GM12878 (cell line): Measurements from ENCODE around the gene TXLNA. TPM values are rescaled to one million over a fixed set of nuclear protein-coding genes. Genes with fewer than 3 reads are reported as not detected.

Source experiments
- ATAC-seq: fragments of 200-7000 bp; cut with Tn5 transposase; 3 replicates; pipeline ENCODE4 v1.9.1; 2020; ENCODE audit warnings: mild to moderate bottlenecking, moderate library complexity
- BruUV-seq: library from RNA; stranded (reverse); fragments of 400-500 nt; replicated peaks from 2 replicates; lab custom pipeline; 2021; lab: Mats Ljungman, UMichigan
- CTCF ChIA-PET: fragments of 300-600 bp; sonication (Branson Sonifier 250); formaldehyde crosslinking; extraction: SDS; loops from one replicate; lab custom pipeline; 2021; ENCODE audit warnings: inconsistent platforms; lab: Yijun Ruan, JAX
- POLR2A ChIA-PET: fragments of 350-600 bp; formaldehyde crosslinking; extraction: SDS; loops from one replicate; lab custom pipeline; 2021; ENCODE audit warnings: inconsistent platforms; lab: Charles Lee
- RAD21 ChIA-PET: fragments of 300-600 bp; sonication (Branson Sonifier 250); formaldehyde crosslinking; loops from one replicate; lab custom pipeline; 2023; ENCODE audit warnings: antibody characterized with exemption; ENCODE audit not compliant: unreplicated experiment; lab: Charles Lee
- SMC1A ChIA-PET: fragments of 300-600 bp; sonication (Branson Sonifier 250); formaldehyde crosslinking; loops from one replicate; lab custom pipeline; 2023; ENCODE audit not compliant: unreplicated experiment, uncharacterized antibody; lab: Charles Lee
- DNase-seq: peaks from one replicate; pipeline ENCODE4 v3.0.0-alpha.2; 2011; ENCODE audit warnings: low read depth, low spot score
- FAIRE-seq: peaks from 3 replicates; lab custom pipeline; 2011; peaks lifted over from hg19 to GRCh38; lab: Jason Lieb, UNC
- H2AFZ ChIP-seq: 2 replicates; pipeline ENCODE4 v1.6.0; 2011; ENCODE audit warnings: low read depth, low read length, control low read depth; ENCODE audit not compliant: control insufficient read depth
- H3K27ac ChIP-seq: 2 replicates; pipeline ENCODE4 v1.5.1; 2011; ENCODE audit warnings: control low read depth; ENCODE audit not compliant: control insufficient read depth, insufficient read depth
- H3K27me3 ChIP-seq, 2 experiments: replicated peaks in 1 of 2; 2 replicates each; pipeline versions ENCODE4 v1.6.0 to v1.6.1; 2011; ENCODE audit warnings: low read length in 1 of 2; ENCODE audit not compliant: control insufficient read depth in 2 of 2, insufficient read depth in 2 of 2
- H3K36me3 ChIP-seq, 2 experiments: 2 replicates each; pipeline ENCODE4 v1.5.1; 2011; ENCODE audit warnings: low read length in 1 of 2; ENCODE audit not compliant: control insufficient read depth in 2 of 2, insufficient read depth in 2 of 2
- H3K4me1 ChIP-seq: 2 replicates; pipeline ENCODE4 v1.6.1; 2011; ENCODE audit warnings: mild to moderate bottlenecking, low read length, moderate library complexity, mixed read lengths; ENCODE audit not compliant: control insufficient read depth, insufficient read depth
- H3K4me2 ChIP-seq: 2 replicates; pipeline ENCODE4 v1.6.0; 2011; ENCODE audit warnings: control low read depth; ENCODE audit not compliant: control insufficient read depth, insufficient read depth
- H3K4me3 ChIP-seq: fragments of 200-600 bp; sonication (generic); 2 replicates; pipeline ENCODE4 v1.5.1; 2016
- H3K79me2 ChIP-seq: 2 replicates; pipeline ENCODE4 v1.6.0; 2011; ENCODE audit warnings: low read length; ENCODE audit not compliant: control insufficient read depth, insufficient read depth
- H3K9ac ChIP-seq: 2 replicates; pipeline ENCODE4 v1.8.0; 2011; ENCODE audit warnings: low read length, control low read depth, mixed read lengths; ENCODE audit not compliant: control insufficient read depth, insufficient read depth
- H3K9me3 ChIP-seq: replicated peaks from 3 replicates; pipeline ENCODE4 v1.5.1; 2011; ENCODE audit warnings: mild to moderate bottlenecking, low read length; ENCODE audit not compliant: control insufficient read depth, insufficient read depth
- H4K20me1 ChIP-seq: 2 replicates; pipeline ENCODE4 v1.6.0; 2011; ENCODE audit not compliant: control insufficient read depth, insufficient read depth
- CTCF ChIP-seq, 3 experiments: IDR thresholded peaks in 2 of 3; conservative IDR thresholded peaks in 1 of 3; 2 replicates each; pipeline ENCODE4 v1.5.1; 2011; ENCODE audit warnings: low read depth in 3 of 3, low read length in 3 of 3, mild to moderate bottlenecking in 3 of 3, control low read depth in 2 of 3, moderate library complexity in 2 of 3, inconsistent platforms in 1 of 3, mixed read lengths in 1 of 3; ENCODE audit not compliant: control insufficient read depth in 2 of 3, insufficient read depth in 1 of 3; ENCODE audit errors: extremely low read depth in 1 of 3
- IRF5 ChIP-seq: fragments of 450-650 bp; IDR thresholded peaks from 2 replicates; pipeline ENCODE4 v1.6.1; 2017; ENCODE audit warnings: borderline replicate concordance
- WGBS: methylation state at CpG from one replicate; pipeline ENCODE4 v1.1.6; 2016; ENCODE audit warnings: low lambda C conversion rate; ENCODE audit not compliant: insufficient replicate concordance, insufficient coverage; ENCODE audit errors: missing lambda C conversion rate; 5-methylcytosine and 5-hydroxymethylcytosine counted together
- in situ Hi-C: fragments of 300-500 bp; cut with MboI; formaldehyde crosslinking; loops from 9 replicates; pipeline ENCODE4 v1.14.3; 2018; ENCODE audit warnings: mixed read lengths
- intact Hi-C: fragments of 100-400 bp; cut with micrococcal nuclease; formaldehyde crosslinking; loops from one replicate; pipeline ENCODE4 v1.14.2; 2022; ENCODE audit not compliant: unreplicated experiment
- polyA plus RNA-seq, 11 experiments: library from polyadenylated mRNA; depleted of rRNA in 4 of 11; unstranded in 6 of 11; stranded (reverse) in 5 of 11; fragments of >200 nt; fragmentation: Nextera tagmentation in 4 of 11; fragmentation: Illumina TruSeq in 1 of 11; extraction: Ambion mirVana in 4 of 11; extraction: Trizol in 1 of 11; gene quantifications; 1 replicate in 1 of 11; 2 replicates in 10 of 11; pipeline versions ENCODE4 v1.2.1 to v1.2.3, GENCODE V29; 2011 to 2016; ENCODE audit warnings: inconsistent platforms in 2 of 11, missing spikeins in 2 of 11, low read depth in 1 of 11
- total RNA-seq, 4 experiments: library from RNA; depleted of rRNA in 3 of 4; stranded (reverse); fragments of >200 nt in 3 of 4; fragmentation: Illumina TruSeq in 1 of 4; extraction: Trizol in 1 of 4; gene quantifications; 2 replicates each; pipeline versions ENCODE4 v1.2.1 to v1.2.3, GENCODE V29; 2013 to 2021

TXLNA gene
- total and polyA plus RNA-seq, 10 of the 15 experiments (the other 5 are each of a cell fraction or from before 2014, with no cell fraction given), result 7.2 to 93.7 (median 47.9) TPM

GRCh38 chr1:32223683-32224082 is 44.2 kb downstream of the TXLNA start:
- Histone ChIP-seq H3K9ac (peak overlapping the region; percentile 99), H3K4me3 (peak overlapping the region; percentile 89), H3K27ac (0 out of 2 replicates have a peak overlapping the region, but pooled peaks have one; percentile 15), H3K9me3 (no peaks in the 10 kb centered on the region), H2AFZ (no peak overlapping the region), H3K79me2 (peaks cover 29% of the 10 kb centered on the region), H3K4me2 (peak overlapping the region; percentile 84), H3K4me1 (peaks cover 12% of the 10 kb centered on the region), H3K36me3 (peaks cover 10 to 22% of the 10 kb centered on the region in 2 experiments), H4K20me1 (no peaks in the 10 kb centered on the region)
- WGBS, result 98% methylated on average over 3 of the region's 3 CpGs
- ChIA-PET RAD21 (interaction anchor here (1.0 to 2.1 kb wide), 8 partner anchors 17 to 171 kb away, joined by 3 to 7 read pairs (median 4); partner anchors contain the start of genes BSDC1 and CCDC28B), CTCF (interaction anchor here (1.0 to 6.0 kb wide), 7 partner anchors 8 to 176 kb away, joined by 4 to 46 read pairs (median 8); partner anchors contain the start of gene FAM167B), POLR2A (interaction anchor here (0.5 to 1.5 kb wide), 6 partner anchors 17 to 116 kb away, joined by 3 to 7 read pairs (median 3); partner anchors contain the start of gene KPNA6), SMC1A (interaction anchor here (0.7 to 2.5 kb wide), 11 partner anchors 18 to 187 kb away, joined by 3 to 13 read pairs (median 4); partner anchors contain the start of gene BSDC1)
- DNase-seq, result no peak
- FAIRE-seq, result no peak
- in situ Hi-C loops, result no loop called here
- BruUV-seq, result TSS peak; percentile 64
- intact Hi-C loops, result no loop called here
- ATAC-seq, result no peak
- TF ChIP-seq IRF5, result no peak
- peak in 1 of 3 experiments; percentile 14; a peak in 1 of 6 replicates for TF ChIP-seq CTCF (IDR thresholded peaks at IDR 0.05 in 2 of 3, conservative IDR thresholded peaks at IDR 0.05 in 1 of 3; ENCODE audit: control insufficient read depth in 2 of 3, extremely low read depth in 1 of 3, insufficient read depth in 1 of 3, low read depth in 3 of 3, low read length in 3 of 3)
- TF ChIP-seq, all 136 proteins: peak for 1
- no peaks in the 10 kb centered on the region for H3K27me3 ChIP-seq
